Neural progenitor cell (in vitro differentiated cells): ENCODE measurements around the gene GALM.

ENCODE experiments used
- EZH2phosphoT487 ChIP-seq: fragments of 200-600 bp; sonication (generic); IDR thresholded peaks from 2 replicates; pipeline ENCODE4 v1.6.1; 2017; ENCODE audit warnings: antibody characterized with exemption
- TF ChIP-seq, protein P1 (sequence below): fragments of 200-600 bp; sonication (generic); IDR thresholded peaks from 2 replicates; pipeline ENCODE4 v1.5.1; 2017; ENCODE audit warnings: antibody characterized with exemption, mild to moderate bottlenecking

DNA sequence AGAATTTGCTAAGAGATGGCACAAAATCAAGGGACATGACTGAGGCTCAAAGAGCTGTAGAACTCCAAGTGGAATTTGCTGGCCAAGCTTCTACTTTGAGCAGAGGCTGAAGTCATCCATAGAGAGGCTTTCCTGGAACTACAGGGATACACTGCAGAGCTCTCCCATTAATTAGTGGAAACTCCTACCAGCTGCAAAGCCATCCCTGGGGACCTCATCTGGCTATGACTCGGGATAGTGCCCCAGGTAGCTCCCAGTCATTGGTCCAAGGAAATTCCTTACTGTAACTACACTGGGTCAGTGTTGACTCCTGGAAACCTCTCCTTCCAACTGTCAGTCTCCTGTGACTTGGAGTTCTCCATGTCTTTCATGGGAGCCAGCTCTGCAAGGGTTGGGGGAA, 10.5 kb upstream of the GALM start:
- TF ChIP-seq, protein P1, sequence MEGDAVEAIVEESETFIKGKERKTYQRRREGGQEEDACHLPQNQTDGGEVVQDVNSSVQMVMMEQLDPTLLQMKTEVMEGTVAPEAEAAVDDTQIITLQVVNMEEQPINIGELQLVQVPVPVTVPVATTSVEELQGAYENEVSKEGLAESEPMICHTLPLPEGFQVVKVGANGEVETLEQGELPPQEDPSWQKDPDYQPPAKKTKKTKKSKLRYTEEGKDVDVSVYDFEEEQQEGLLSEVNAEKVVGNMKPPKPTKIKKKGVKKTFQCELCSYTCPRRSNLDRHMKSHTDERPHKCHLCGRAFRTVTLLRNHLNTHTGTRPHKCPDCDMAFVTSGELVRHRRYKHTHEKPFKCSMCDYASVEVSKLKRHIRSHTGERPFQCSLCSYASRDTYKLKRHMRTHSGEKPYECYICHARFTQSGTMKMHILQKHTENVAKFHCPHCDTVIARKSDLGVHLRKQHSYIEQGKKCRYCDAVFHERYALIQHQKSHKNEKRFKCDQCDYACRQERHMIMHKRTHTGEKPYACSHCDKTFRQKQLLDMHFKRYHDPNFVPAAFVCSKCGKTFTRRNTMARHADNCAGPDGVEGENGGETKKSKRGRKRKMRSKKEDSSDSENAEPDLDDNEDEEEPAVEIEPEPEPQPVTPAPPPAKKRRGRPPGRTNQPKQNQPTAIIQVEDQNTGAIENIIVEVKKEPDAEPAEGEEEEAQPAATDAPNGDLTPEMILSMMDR: no peak
- TF ChIP-seq EZH2phosphoT487: no peak
